Trophoblast cell (in vitro differentiated cells and primary cell): ENCODE data around the gene LENEP.
A peak's percentile ranks its signal among the peaks of the same experiment; 100 is the strongest.
"Not testable (repeated sequence)": the region's sequence is repeated elsewhere in the genome, so short reads cannot be mapped to it uniquely, and the experiment has no call there.

Experiments used
- DNase-seq, 2 donors: peaks; one replicate each; pipeline ENCODE4 v3.0.0-alpha.2; 2016
- H2AFZ ChIP-seq: 2 replicates; pipeline ENCODE4 v1.6.1; 2013; ENCODE audit warnings: low read length, moderate library complexity, mild to moderate bottlenecking; ENCODE audit not compliant: insufficient read depth, poor library complexity
- H2AK5ac ChIP-seq: 2 replicates; pipeline ENCODE4 v1.6.1; 2013; ENCODE audit warnings: mild to moderate bottlenecking, low read length
- H2BK120ac ChIP-seq: 2 replicates; pipeline ENCODE4 v1.6.1; 2013; ENCODE audit warnings: low read length, mild to moderate bottlenecking, moderate library complexity; ENCODE audit not compliant: insufficient read depth, poor library complexity
- H2BK12ac ChIP-seq: 2 replicates; pipeline ENCODE4 v1.6.1; 2013; ENCODE audit warnings: mild to moderate bottlenecking, low read length, moderate library complexity
- H2BK5ac ChIP-seq: 2 replicates; pipeline ENCODE4 v1.6.1; 2013; ENCODE audit warnings: low read length, low read depth, moderate library complexity, mild to moderate bottlenecking; ENCODE audit not compliant: poor library complexity
- H3K14ac ChIP-seq: 2 replicates; pipeline ENCODE4 v1.6.1; 2013; ENCODE audit warnings: mild to moderate bottlenecking, low read length
- H3K18ac ChIP-seq: 2 replicates; pipeline ENCODE4 v1.6.1; 2013; ENCODE audit warnings: mild to moderate bottlenecking, low read length
- H3K23ac ChIP-seq: 2 replicates; pipeline ENCODE4 v1.6.1; 2013; ENCODE audit warnings: low read length
- H3K27ac ChIP-seq: 2 replicates; pipeline ENCODE4 v1.5.1; 2013; ENCODE audit warnings: low read depth, mild to moderate bottlenecking, inconsistent platforms, low read length, moderate library complexity
- H3K27me3 ChIP-seq: 2 replicates; pipeline ENCODE4 v1.6.1; 2013; ENCODE audit warnings: inconsistent platforms, mild to moderate bottlenecking, low read length, moderate library complexity; ENCODE audit not compliant: insufficient read depth
- H3K36me3 ChIP-seq, 2 experiments: 1 replicate in 1 of 2; 2 replicates in 1 of 2; pipeline ENCODE4 v1.6.1; 2013; ENCODE audit warnings: low read length in 2 of 2, mild to moderate bottlenecking in 2 of 2, moderate library complexity in 1 of 2; ENCODE audit not compliant: insufficient read depth in 2 of 2, control insufficient read depth in 1 of 2
- H3K4ac ChIP-seq: 2 replicates; pipeline ENCODE4 v1.6.1; 2013; ENCODE audit warnings: low read depth, mild to moderate bottlenecking, low read length, moderate library complexity
- H3K4me1 ChIP-seq, 2 experiments: 1 replicate in 1 of 2; 2 replicates in 1 of 2; pipeline ENCODE4 v1.6.1; 2013; ENCODE audit warnings: low read length in 2 of 2, mild to moderate bottlenecking in 2 of 2, moderate library complexity in 1 of 2; ENCODE audit not compliant: insufficient read depth in 2 of 2, control insufficient read depth in 1 of 2
- H3K4me2 ChIP-seq: 2 replicates; pipeline ENCODE4 v1.6.1; 2013; ENCODE audit warnings: inconsistent platforms, mild to moderate bottlenecking, low read length, moderate library complexity
- H3K4me3 ChIP-seq: 2 replicates; pipeline ENCODE4 v1.5.1; 2013; ENCODE audit warnings: mild to moderate bottlenecking, low read depth, low read length, inconsistent platforms
- H3K79me1 ChIP-seq: one replicate; pipeline ENCODE4 v1.6.1; 2013; ENCODE audit warnings: low read length
- H3K79me2 ChIP-seq: 2 replicates; pipeline ENCODE4 v1.6.1; 2013; ENCODE audit warnings: low read length, mild to moderate bottlenecking; ENCODE audit not compliant: control insufficient read depth, insufficient read depth, poor library complexity
- H3K9ac ChIP-seq: 2 replicates; pipeline ENCODE4 v1.6.1; 2013; ENCODE audit warnings: mild to moderate bottlenecking, low read length
- H3K9me3 ChIP-seq: 2 replicates; pipeline ENCODE4 v1.6.1; 2013; ENCODE audit warnings: low read depth, mild to moderate bottlenecking, control low read depth, inconsistent platforms, low read length; ENCODE audit not compliant: insufficient read depth
- H4K12ac ChIP-seq: 2 replicates; pipeline ENCODE4 v1.6.1; 2013; ENCODE audit warnings: low read depth, mild to moderate bottlenecking, low read length, moderate library complexity
- H4K8ac ChIP-seq: 2 replicates; pipeline ENCODE4 v1.6.1; 2013; ENCODE audit warnings: low read depth, mild to moderate bottlenecking, low read length, moderate library complexity
- H4K91ac ChIP-seq: one replicate; pipeline ENCODE4 v1.6.1; 2013; ENCODE audit warnings: low read depth, mild to moderate bottlenecking, low read length, moderate library complexity
- WGBS: extraction: QIAGEN DNeasy Blood & Tissue Kit; methylation state at CpG from one replicate; pipeline ENCODE4 v1.1.7; 2013; ENCODE audit warnings: missing lambda C conversion rate; ENCODE audit not compliant: insufficient read length, insufficient coverage; ENCODE audit errors: extremely low coverage; 5-methylcytosine and 5-hydroxymethylcytosine counted together

The LENEP gene

GRCh38 chr1:154994591-154994990 is 1.2 kb downstream of the LENEP start:
- Histone ChIP-seq H3K27me3 (no peaks in the 10 kb centered on the region), H3K36me3 (peaks cover 7 to 14% of the 10 kb centered on the region in 2 experiments), H2AK5ac (no peak overlapping the region), H3K79me1 (no peaks in the 10 kb centered on the region), H2BK12ac (no peak overlapping the region), H3K4me2 (no peak overlapping the region), H2BK120ac (no peak overlapping the region), H3K23ac (no peak overlapping the region), H3K14ac (no peak overlapping the region), H3K4ac (no peak overlapping the region), H3K79me2 (no peaks in the 10 kb centered on the region), H3K9me3 (no peaks in the 10 kb centered on the region), H3K4me3 (no peak overlapping the region), H2BK5ac (no peak overlapping the region), H3K4me1 (peaks cover 4 to 5% of the 10 kb centered on the region in 2 experiments), H2AFZ (no peak overlapping the region), H3K27ac (no peak overlapping the region), H3K9ac (no peak overlapping the region), H3K18ac (no peak overlapping the region), H4K12ac (no peak overlapping the region), H4K8ac (no peak overlapping the region), H4K91ac (no peak overlapping the region)
- WGBS, result no CpG with 5 or more reads among the region's 3 CpGs
- DNase-seq, result no peak

- H3K4me2 ChIP-seq, H4K91ac ChIP-seq, H3K14ac ChIP-seq, H3K9ac ChIP-seq, H3K18ac ChIP-seq, H3K4me3 ChIP-seq, H3K27me3 ChIP-seq, H3K4ac ChIP-seq, H3K23ac ChIP-seq, H3K79me1 ChIP-seq, H4K12ac ChIP-seq, H2BK120ac ChIP-seq, H4K8ac ChIP-seq, H2AK5ac ChIP-seq, H3K9me3 ChIP-seq, H3K36me3 ChIP-seq, H3K79me2 ChIP-seq, H2BK12ac ChIP-seq, H2AFZ ChIP-seq, H3K27ac ChIP-seq, H2BK5ac ChIP-seq: not testable (repeated sequence)
- peak; percentile 62 to 77 for DNase-seq
- H3K4me1 ChIP-seq, result peaks cover 10 to 11% of the 10 kb centered on the region in 2 experiments
- WGBS, result no CpG with 5 or more reads among the region's 13 CpGs
Measured at GRCh38 chr1:154995301-154995983, 2.1 kb downstream of the LENEP start.

DNA sequence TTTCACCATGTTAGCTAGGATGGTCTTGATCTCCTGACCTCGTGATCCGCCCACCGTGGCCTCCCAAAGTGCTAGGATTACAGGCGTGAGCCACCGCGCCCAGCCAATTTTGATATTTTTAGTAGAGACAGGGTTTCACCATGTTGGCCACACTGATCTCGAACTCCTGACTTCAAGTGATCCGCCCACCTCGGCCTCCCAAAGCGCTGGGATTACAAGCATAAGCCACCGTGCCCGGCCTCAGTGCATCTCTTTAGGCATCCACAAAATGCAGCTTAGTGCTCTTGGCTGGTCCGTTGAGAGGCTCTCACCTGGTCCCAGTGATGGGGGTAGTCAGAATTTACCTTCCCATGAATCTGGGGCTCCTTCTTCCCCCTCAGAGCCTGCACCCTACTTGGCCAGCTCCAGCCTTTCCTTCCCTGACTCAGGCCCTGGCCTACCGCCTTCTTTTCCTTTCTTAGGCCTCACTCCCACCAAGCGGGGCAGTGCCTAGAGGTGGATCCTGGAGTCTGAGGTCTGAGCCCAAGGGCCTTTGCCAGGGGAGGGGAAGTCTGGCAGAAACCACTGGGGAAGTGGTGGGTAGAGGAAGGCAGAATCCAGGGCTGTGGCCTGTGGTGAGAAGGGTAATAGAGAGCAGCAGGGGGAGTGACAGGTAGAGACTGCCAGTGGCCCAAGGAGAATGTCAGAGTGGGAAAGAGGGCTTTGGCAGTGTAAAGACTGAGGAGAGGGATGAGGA is 3.7 kb downstream of the LENEP start:
- WGBS, result no CpG with 5 or more reads among the region's 15 CpGs
- H3K4me3 ChIP-seq, result no peak overlapping the region
- peak overlapping the region; percentile 37 for H2AK5ac ChIP-seq

GRCh38 chr1:154998201-154998780 is 4.9 kb downstream of the LENEP start:
- no peak overlapping the region for H3K4me3 ChIP-seq
- WGBS, result no CpG with 5 or more reads among the region's 16 CpGs

More for the DNA sequence above, 3.7 kb downstream of the LENEP start:
- Histone ChIP-seq H2BK12ac (no peak overlapping the region), H2BK120ac (no peak overlapping the region), H3K9me3 (no peaks in the 10 kb centered on the region), H3K4me1 (peaks cover 10 to 14% of the 10 kb centered on the region in 2 experiments), H3K9ac (no peak overlapping the region), H3K79me2 (peaks cover 4% of the 10 kb centered on the region), H3K27me3 (no peaks in the 10 kb centered on the region), H3K4ac (no peak overlapping the region), H3K27ac (no peak overlapping the region), H3K36me3 (peaks cover 0 to 5% of the 10 kb centered on the region in 2 experiments), H4K91ac (no peak overlapping the region), H2AFZ (no peak overlapping the region), H3K23ac (no peak overlapping the region), H3K18ac (no peak overlapping the region), H3K4me2 (no peak overlapping the region), H3K79me1 (peaks cover 18% of the 10 kb centered on the region), H4K8ac (no peak overlapping the region), H2BK5ac (no peak overlapping the region), H3K14ac (no peak overlapping the region), H4K12ac (no peak overlapping the region)
- DNase-seq, result no peak

More at GRCh38 chr1:154998201-154998780, 4.9 kb downstream of the LENEP start:
- Histone ChIP-seq H3K9ac (no peak overlapping the region), H3K27ac (no peak overlapping the region), H3K36me3 (no peaks in the 10 kb centered on the region), H4K8ac (no peak overlapping the region), H3K23ac (no peak overlapping the region), H2BK12ac (no peak overlapping the region), H4K12ac (no peak overlapping the region), H3K79me1 (peaks cover 27% of the 10 kb centered on the region), H3K9me3 (no peaks in the 10 kb centered on the region), H3K18ac (no peak overlapping the region), H2BK5ac (no peak overlapping the region), H2BK120ac (no peak overlapping the region), H3K14ac (no peak overlapping the region), H3K4ac (no peak overlapping the region), H2AK5ac (no peak overlapping the region), H3K4me1 (peaks cover 10 to 14% of the 10 kb centered on the region in 2 experiments), H4K91ac (no peak overlapping the region), H3K79me2 (peaks cover 11% of the 10 kb centered on the region), H2AFZ (no peak overlapping the region), H3K4me2 (no peak overlapping the region), H3K27me3 (no peaks in the 10 kb centered on the region)
- DNase-seq, result no peak
